Activated effector memory CD4-positive, alpha-beta T cell treated with anti-CD3 and anti-CD28 coated beads, Interleukin-2, amount 50 U/mL, for 16 hours (primary cell): ENCODE measurements around the gene ATP6V0A4.
A peak's percentile ranks its signal among the peaks of the same experiment; 100 is the strongest.
"Not testable (repeated sequence)": the region's sequence is repeated elsewhere in the genome, so short reads cannot be mapped to it uniquely, and the experiment has no call there.

Experiments
- DNase-seq: peaks from one replicate; pipeline ENCODE4 v3.0.0-alpha.2; 2020

Gene ATP6V0A4

GRCh38 chr7:138801256-138801655, 3.3 kb upstream of the ATP6V0A4 start:
- DNase-seq = no peak

DNA sequence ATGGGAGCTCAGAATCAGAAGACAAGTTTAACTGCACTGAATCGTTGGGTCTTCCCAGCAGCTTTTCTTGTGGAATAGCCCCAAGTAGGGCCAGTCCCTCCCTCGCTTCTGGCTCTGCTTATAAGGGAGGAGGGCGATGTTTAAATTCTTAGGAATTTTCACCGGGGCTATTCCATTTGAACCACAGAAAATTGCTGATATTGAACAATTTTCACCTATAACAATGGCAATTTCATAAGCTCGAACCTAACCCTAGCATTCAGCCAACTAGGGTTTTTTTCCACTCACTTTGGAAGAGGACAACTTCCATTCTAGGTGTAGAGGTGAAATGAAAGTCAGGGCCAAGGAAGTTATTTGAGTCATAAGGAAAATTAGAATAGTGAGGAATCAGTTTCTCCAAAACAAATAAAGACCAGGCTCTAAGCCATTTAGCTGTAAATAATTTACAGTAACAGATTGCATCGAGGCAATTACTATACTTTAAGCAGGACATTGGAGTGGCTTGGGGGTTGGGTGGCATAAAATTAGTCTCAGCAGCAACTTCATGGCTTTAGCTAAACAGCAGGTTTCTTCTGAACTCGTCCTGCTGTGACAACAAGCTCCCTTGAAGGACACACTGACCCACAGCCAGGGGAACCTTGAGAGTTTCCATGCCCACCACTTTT, 1.5 kb upstream of the ATP6V0A4 start:
- DNase-seq = no peak

- no peak for DNase-seq
These were observed 840 bp upstream of the ATP6V0A4 start for GRCh38 chr7:138798836-138799235.

DNA sequence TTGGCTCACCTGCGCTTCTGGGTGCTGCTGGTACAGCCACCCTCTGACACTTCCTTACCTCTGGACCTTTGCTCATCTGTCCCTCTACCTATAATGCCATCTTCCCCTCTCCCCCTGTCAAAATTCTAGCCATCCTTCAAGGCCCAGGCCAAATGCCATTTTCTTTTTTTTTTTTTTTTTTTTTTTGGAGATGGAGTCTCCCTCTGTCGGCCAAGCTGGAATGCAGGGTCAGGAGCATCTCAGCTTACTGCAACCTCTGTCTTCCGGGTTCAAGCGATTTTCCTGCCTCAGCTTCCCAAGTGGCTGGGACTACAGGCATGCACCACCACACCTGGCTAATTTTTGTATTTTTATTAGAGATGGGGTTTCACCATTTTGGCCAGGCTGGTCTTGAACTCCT, 950 bp downstream of the ATP6V0A4 start:
- DNase-seq = not testable (repeated sequence)

DNA sequence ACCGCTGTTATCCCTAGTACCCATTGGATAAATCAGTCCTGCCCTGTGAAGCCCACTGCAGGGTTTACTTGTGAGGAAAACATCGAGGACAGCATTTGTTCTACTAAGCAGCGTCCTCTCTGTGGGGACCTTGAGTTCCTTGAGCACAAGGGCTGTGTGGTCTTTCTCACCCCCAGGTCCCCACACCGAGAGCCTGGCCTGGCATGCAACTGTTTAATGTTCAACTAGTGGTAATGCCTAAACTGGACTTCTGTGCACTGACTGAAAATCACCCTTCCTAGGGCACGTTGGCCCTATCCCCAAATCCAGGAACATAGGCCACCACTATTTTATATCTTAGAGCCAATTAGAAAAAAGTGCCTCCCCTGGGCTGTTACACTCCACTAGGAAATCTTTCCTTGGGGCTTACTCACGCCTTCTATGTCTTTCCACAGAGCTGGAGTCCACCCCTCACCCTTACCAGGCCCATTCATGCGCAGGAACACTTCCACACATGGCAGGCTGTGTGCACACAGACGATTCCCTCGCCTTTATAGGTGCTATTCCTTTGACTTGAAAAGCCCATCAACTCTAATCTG, 1.9 kb downstream of the ATP6V0A4 start:
- no peak for DNase-seq

DNA sequence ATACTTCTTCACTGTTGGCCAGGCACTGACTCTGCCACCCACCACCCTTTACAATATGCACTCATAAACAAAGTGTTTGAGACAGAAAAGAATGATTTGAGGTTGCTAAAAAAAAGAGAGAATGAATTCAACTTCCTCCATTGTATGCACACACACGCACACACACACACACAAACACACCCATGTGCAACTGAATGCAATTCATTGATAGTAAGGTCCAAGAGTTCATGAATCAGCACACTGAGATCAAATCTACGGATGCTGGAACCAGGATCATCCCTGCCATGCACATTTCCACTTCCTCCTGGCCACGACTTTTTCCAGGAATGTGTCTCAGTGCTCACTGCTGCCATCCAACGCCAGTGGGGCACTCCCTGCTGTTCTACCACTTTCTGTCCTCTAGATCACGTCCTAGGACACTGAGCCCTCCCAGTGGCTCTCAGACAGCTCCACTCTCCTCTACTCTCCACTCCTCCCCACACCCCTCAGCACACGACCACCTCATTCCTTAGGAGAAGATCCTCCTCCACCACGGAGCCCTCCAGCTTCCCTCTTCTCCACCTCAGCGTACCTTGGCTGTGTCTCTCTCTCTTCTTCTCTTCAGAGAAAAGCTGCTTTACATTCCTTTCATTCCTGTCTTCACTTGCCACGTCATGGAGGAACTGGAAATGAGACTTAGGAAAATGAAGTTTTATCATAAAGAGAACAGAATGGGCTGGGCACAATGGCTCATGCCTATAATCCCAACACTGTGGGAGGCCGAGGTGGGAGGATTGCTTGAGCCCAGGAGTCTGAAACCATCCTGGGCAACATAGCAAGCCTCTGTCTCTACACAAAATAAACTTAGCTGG, 12.2 kb downstream of the ATP6V0A4 start:
- DNase-seq = no peak

GRCh38 chr7:138784692-138785091, 13.3 kb downstream of the ATP6V0A4 start:
- no peak for DNase-seq

GRCh38 chr7:138781004-138781403, 17.0 kb downstream of the ATP6V0A4 start:
- no peak for DNase-seq

DNA sequence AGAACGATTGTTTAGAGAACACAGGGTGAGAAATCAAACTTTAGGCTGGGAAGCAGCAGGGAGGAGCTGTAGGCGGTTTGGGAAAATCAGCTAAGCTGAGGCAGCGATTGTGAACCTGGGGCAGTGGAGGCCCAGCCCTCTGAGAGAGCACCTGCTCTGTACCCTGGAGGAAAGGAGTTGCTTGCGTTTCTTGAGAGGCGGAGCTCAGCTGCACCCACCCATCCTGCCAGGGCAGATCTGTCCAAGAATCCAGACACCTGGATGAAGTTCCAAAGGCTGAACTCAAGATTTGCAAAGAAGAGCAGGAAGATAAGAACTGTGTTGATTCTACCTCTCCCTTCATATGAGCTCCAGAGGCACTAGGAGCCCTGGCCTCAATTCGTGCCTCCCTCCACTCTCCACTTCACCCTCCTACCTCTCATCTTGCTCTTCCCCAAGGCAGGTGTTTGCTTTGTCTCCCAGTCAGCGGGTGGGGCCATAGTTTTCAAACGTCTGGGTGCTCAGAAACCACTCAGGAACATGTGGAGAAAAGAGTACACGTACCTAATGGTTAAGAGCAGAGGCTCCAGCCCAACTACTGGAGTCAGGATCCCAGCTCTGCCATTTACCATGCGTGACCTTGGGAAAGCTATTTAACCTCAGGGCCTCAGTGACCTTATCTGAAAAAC, 21.7 kb downstream of the ATP6V0A4 start:
- no peak for DNase-seq

DNA sequence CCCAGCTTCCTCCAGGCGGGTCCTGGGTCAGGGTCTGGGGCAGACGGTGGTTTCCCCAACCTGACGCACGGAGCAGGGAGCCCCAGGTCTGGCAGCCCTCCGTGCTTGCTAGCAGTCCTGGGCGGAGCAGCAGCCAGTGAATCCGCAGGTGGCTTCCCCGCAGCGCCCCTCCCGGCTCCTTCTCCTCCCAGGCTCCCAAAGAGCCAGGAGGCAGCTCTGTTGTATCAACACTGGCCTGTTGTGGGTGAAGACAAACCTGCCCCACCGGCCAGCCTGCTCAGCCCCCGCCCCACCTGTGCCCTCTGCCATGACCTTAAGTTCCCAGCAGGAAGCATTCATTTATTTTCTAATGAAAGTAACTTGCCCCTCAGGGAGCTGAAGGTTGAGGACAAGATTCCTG, 24.2 kb downstream of the ATP6V0A4 start:
- no peak for DNase-seq

DNA sequence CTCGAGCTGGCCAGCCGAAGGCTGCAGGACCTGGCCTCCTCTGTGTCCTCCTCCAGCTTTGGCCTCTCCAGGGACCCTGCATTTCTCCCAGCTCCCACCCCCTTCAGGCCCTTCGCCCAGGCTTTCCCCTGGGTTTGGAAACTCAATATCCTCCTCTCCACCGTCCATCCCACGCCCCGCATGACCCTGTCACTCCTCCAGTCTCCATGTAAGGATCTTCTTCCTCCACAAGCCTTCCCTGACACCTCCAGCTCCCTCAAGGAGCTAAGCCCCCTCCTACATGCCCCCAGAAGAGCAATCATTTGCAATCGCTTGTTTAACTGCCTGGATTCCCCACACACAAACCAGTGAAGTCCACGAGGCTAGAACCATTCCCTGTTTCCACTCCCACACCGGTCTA, 24.8 kb downstream of the ATP6V0A4 start:
- no peak for DNase-seq

DNA sequence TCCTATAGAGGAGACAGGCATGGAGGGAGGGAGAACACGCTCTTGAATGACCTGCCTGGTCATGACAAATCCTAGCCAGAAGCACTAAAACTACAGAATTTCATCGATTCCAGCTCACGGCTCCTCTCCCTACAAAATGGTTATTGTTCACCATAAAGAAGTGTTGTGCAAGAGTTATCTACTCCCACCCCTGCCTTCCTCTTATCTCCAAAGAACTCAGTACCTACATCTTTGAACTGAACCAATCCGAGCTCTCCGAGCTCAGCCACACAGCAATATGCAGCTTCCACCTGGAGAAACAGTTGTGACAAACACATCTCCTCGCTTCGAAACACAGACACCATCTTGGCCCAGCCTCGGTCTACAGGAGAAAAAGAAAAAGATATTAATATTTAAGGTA, 27.1 kb downstream of the ATP6V0A4 start:
- no peak for DNase-seq

DNA sequence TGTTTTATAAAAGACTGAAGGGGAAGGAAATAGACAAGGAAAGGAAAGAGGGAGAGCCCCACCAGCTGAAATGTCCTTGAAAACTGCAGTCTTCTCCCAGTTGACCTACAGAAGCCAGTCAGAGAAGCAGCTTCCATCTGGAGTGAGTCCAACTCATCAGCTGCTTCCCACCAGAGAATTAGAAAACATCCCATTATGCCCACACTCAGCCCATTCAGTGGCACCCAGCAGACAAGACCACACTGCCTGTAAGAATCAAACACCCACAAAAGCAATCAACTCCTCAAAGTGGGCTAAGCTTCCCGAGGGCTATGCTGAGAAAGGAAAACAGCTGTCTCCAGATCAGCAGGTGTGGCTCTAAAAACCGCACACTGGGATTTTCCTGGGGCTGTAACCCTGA, 29.8 kb downstream of the ATP6V0A4 start:
- no peak for DNase-seq

GRCh38 chr7:138756591-138757242, 41.3 kb downstream of the ATP6V0A4 start:
- DNase-seq = no peak

DNA sequence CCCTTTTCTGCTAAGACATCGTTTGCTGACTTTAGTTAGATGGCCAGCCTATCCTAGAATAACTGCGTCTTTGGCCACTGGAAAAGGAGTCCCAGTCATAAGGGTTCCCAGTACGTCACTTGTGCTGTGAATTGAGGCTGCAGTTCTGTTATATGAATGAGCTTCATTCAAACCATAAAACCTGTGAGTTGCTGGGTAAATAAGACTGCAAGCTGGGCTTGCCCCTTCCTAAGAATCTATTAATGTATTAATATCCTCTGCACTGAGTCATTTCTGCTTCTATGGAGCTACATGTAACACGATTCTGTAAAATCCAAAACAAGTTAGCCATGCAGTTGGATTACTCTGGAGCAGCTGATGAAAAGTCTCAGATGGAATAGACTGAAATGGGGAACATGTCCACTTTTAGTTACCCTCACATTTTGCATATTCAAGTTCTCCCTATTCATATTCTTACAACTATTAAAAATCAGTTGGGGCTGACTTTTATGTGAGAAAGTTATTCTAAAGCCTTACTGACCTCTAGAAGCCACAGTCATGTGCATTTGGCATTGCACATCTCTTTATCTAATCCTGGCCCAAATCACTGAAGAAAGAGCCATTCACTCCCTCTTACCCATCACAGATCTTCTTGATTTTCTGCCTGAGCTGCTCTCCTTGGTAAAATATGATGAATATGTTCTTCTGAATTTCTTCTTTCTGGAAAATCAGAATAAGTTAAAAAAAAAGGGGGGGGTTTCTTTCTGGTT, 42.0 kb downstream of the ATP6V0A4 start:
- DNase-seq = no peak

DNA sequence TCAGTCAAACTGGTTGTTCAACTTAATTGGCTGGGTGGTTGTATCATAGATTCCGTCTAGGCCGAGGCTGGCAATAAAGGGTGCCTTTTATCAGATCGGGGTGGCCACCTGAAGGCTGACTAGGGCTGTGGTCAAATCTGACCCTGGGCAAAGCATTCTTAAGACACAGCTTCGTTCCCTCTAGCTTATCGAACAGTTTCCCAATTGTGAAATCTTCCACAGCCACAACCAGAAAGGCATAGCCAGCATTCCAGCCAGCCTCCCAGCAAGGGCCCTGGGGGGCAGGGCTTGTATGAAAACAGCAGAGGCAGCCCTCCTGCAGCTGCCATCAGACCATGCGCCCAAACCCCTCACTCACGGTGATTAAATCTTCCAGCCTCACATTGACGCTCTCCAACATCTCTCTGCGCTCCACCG, 42.7 kb downstream of the ATP6V0A4 start:
- no peak for DNase-seq

DNA sequence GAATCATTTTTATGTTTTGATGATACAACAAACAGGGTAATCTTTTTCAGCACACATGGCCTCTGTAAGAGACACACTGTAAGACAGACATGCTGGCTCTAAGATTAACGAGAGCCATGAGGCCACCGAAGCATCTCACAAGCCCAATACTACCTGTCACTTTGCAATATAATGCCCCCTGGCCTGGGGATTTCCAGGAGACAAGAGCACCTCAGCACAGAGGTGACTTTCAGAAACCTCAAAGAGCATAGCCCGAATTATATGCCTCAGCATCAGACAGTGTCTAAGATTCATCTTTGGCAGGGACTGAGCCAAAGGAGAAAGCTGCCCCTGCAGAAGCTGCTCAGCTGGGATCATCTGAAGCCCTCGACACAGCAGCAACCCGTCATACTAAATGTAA, 44.4 kb downstream of the ATP6V0A4 start:
- DNase-seq = no peak

GRCh38 chr7:138753150-138753518, 44.9 kb downstream of the ATP6V0A4 start:
- no peak for DNase-seq

- peak; percentile 95 for DNase-seq
These were observed 45.4 kb downstream of the ATP6V0A4 start for GRCh38 chr7:138752518-138753149.

DNA sequence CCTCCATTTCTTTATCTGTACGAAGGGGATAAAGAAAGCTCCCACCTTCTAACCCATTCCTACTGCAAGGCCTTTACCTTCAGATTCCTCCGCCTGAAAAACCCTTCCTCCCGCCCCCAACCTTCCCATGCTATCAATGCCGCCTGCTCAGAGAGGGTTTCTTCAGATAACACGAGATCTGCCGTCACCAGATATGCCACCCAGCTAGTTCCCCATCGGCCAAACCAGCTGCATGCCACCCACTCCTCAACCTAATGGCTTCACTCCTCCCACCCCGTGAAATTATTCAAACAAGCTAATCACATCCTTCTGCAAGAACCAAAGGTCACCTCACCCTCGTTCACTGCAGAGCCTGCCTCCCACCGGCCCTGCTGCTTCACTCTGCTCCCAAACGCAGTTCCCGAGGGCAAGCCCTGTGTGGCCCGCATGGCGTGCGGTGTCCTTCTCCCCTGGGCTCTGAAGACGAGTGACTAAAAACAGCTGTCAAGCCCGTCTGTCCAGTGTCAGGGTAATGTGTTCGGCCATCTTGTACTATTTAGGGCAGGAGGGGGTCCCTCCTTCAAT, 47.0 kb downstream of the ATP6V0A4 start:
- DNase-seq = no peak

DNA sequence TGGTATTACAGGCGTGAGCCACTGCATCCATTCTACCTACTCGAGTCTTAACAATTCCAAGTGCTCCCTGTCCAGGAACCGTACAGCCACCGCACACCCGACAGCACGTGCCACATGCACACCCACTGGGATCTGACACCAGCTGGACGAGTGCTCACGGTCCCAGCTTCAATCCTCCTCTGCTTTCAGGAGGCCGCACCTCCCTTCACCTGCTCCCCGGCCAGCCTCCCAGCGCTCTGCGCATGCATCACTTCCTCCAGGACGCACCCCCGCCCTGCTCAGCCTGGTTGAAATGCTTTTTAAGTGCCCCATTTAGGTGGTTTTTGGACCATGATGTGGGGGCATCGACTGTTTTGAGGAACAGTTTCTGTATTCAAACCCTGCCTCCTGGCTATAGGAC, 47.5 kb downstream of the ATP6V0A4 start:
- DNase-seq = no peak
